C1 segment of cervical spinal cord (tissue), 14 donors: ENCODE measurements around the gene DNAJB4.
"Not testable (repeated sequence)": the region's sequence is repeated elsewhere in the genome, so short reads cannot be mapped to it uniquely, and the experiment has no call there.

Source experiments
- DNase-seq, 14 donors: peaks; one replicate each; lab custom pipeline; 2025; lab: John Stamatoyannopoulos, UW

The DNAJB4 gene

GRCh38 chr1:78061825-78062523, 57.2 kb downstream of the DNAJB4 start:
- no peak for DNase-seq

DNA sequence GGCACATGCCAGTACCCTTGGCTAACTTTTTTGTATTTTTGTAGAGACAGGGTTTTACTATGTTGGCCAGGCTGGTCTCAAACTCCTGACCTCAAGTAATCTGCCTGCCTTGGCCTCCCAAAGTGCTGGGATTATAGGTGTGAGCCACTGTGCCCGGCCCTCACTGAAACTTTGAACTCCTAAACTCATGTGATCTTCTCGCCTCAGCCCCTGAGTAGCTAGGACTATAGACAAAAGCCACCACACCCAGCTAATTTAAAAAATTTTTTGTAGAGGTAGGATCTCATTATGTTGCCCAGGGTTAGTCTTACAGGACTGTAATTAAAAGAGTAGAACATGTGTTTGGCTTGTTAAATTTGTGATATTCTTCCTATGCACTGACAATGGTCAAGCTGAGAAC, 60.1 kb downstream of the DNAJB4 start:
- not testable (repeated sequence) for DNase-seq
